HepG2 (cell line): ENCODE data around the gene LYZL2. TPM values are rescaled to one million over a fixed set of nuclear protein-coding genes. Genes with fewer than 3 reads are reported as not detected.
"Not testable (repeated sequence)": the region's sequence is repeated elsewhere in the genome, so short reads cannot be mapped to it uniquely, and the experiment has no call there.

Source experiments
- ATAC-seq: fragments of 200-7000 bp; cut with Tn5 transposase; 3 replicates; pipeline ENCODE4 v1.9.1; 2020; ENCODE audit warnings: mild to moderate bottlenecking, moderate library complexity
- BruUV-seq: library from RNA; stranded (reverse); fragments of 400-500 nt; replicated peaks from 2 replicates; lab custom pipeline; 2021; lab: Mats Ljungman, UMichigan
- CTCF ChIA-PET: fragments of 300-600 bp; formaldehyde crosslinking; extraction: SDS; loops from one replicate; lab custom pipeline; 2021; ENCODE audit warnings: low total read pairs, inconsistent platforms, low intra/inter-chr PET ratio; lab: Yijun Ruan, JAX
- POLR2A ChIA-PET: fragments of 350-600 bp; sonication (Branson Sonifier 250); formaldehyde crosslinking; loops from one replicate; lab custom pipeline; 2020; ENCODE audit warnings: antibody characterized with exemption, inconsistent platforms; lab: Yijun Ruan, JAX
- DNase-seq: peaks from one replicate; pipeline ENCODE4 v3.0.0-alpha.2; 2015; ENCODE audit warnings: low spot score
- FAIRE-seq: peaks from 3 replicates; lab custom pipeline; 2011; peaks lifted over from hg19 to GRCh38; lab: Jason Lieb, UNC
- H2AFZ ChIP-seq: one replicate; pipeline ENCODE4 v1.6.1; 2011; ENCODE audit warnings: low read length, inconsistent platforms
- H3K27ac ChIP-seq: fragments of 300-600 bp; 3 replicates; pipeline ENCODE4 v1.8.0; 2011; ENCODE audit warnings: mixed run types, mild to moderate bottlenecking, mixed read lengths, low read length, inconsistent platforms; ENCODE audit not compliant: insufficient read depth; ENCODE audit errors: extremely low read length
- H3K27me3 ChIP-seq, 2 experiments: fragments of 200-600 bp in 1 of 2; 2 replicates in 1 of 2; 3 replicates in 1 of 2; pipeline versions ENCODE4 v1.6.0 to v1.8.0; 2011; ENCODE audit warnings: low read length in 2 of 2, mild to moderate bottlenecking in 2 of 2, moderate library complexity in 2 of 2, inconsistent platforms in 1 of 2; ENCODE audit not compliant: insufficient read depth in 2 of 2, control insufficient read depth in 1 of 2
- H3K36me3 ChIP-seq, 2 experiments: fragments of 200-600 bp in 1 of 2; replicated peaks in 1 of 2; 2 replicates in 1 of 2; 3 replicates in 1 of 2; pipeline versions ENCODE4 v1.5.1 to v1.8.0; 2011; ENCODE audit warnings: low read length in 2 of 2, inconsistent platforms in 1 of 2; ENCODE audit not compliant: insufficient read depth in 2 of 2, control insufficient read depth in 1 of 2
- H3K4me1 ChIP-seq: 2 replicates; pipeline ENCODE4 v1.5.1; 2012; ENCODE audit warnings: low read length, inconsistent platforms; ENCODE audit not compliant: insufficient read depth
- H3K4me2 ChIP-seq: 2 replicates; pipeline ENCODE4 v1.6.0; 2011; ENCODE audit warnings: low read depth, low read length, inconsistent platforms
- H3K4me3 ChIP-seq, 3 experiments: fragments of 200-600 bp in 1 of 3; sonication (generic), shearing (Covaris generic) in 1 of 3; replicated peaks in 1 of 3; 2 replicates each; pipeline ENCODE4 v1.5.1; 2011 to 2016; ENCODE audit warnings: low read length in 3 of 3, inconsistent platforms in 2 of 3, low read depth in 2 of 3, mild to moderate bottlenecking in 2 of 3, control low read depth in 1 of 3, mixed read lengths in 1 of 3; ENCODE audit not compliant: insufficient read depth in 1 of 3
- H3K79me2 ChIP-seq: one replicate; pipeline ENCODE4 v1.6.1; 2011; ENCODE audit warnings: low read length, inconsistent platforms; ENCODE audit not compliant: insufficient read depth
- H3K9ac ChIP-seq: 2 replicates; pipeline ENCODE4 v1.6.0; 2011; ENCODE audit warnings: mild to moderate bottlenecking, low read depth, low read length, inconsistent platforms; ENCODE audit not compliant: insufficient read depth
- H3K9me3 ChIP-seq: 2 replicates; pipeline ENCODE4 v1.5.1; 2012; ENCODE audit warnings: mild to moderate bottlenecking, low read length
- H4K20me1 ChIP-seq: 2 replicates; pipeline ENCODE4 v1.6.0; 2011; ENCODE audit warnings: inconsistent platforms, mild to moderate bottlenecking, low read length, moderate library complexity; ENCODE audit not compliant: insufficient read depth
- ZNF274 ChIP-seq: sonication (generic); formaldehyde crosslinking; IDR thresholded peaks from 2 replicates; pipeline ENCODE4 v1.5.1; 2020; ENCODE audit warnings: mild to moderate bottlenecking, missing genetic modification reagents
- WGBS: methylation state at CpG from one replicate; pipeline ENCODE4 v1.1.6; 2017; ENCODE audit warnings: low lambda C conversion rate; 5-methylcytosine and 5-hydroxymethylcytosine counted together
- in situ Hi-C: cut with HindIII; loops from 2 replicates; pipeline ENCODE4 v1.10.0; 2017; ENCODE audit warnings: low pct_unique_long_range_greater_than_20kb; ENCODE audit not compliant: extremely low pct_ligation_motif_present
- intact Hi-C: fragments of 100-400 bp; cut with micrococcal nuclease; formaldehyde crosslinking; loops from one replicate; pipeline ENCODE4 v1.10.0; 2022; ENCODE audit not compliant: unreplicated experiment
- polyA plus RNA-seq, 8 experiments: library from polyadenylated mRNA; depleted of rRNA in 3 of 8; stranded (reverse) in 7 of 8; unstranded in 1 of 8; fragments of >200 nt; fragmentation: Illumina TruSeq in 4 of 8; extraction: Trizol in 4 of 8; gene quantifications; 2 replicates each; pipeline versions ENCODE4 v1.2.1 to v1.2.3, GENCODE V29; 2011 to 2016; ENCODE audit warnings: low read depth in 4 of 8, missing spikeins in 1 of 8, mixed read lengths in 1 of 8; ENCODE audit not compliant: insufficient read depth in 1 of 8
- total RNA-seq, 5 experiments: library from RNA; depleted of rRNA; stranded (reverse); fragments of >200 nt; fragmentation: Illumina TruSeq; extraction: Trizol; gene quantifications; 2 replicates each; pipeline ENCODE4 v1.2.3, GENCODE V29; 2016; ENCODE audit warnings: low read depth in 1 of 5
- TF ChIP-seq, protein P1 (sequence below): sonication (generic); formaldehyde crosslinking; IDR thresholded peaks from 2 replicates; pipeline ENCODE4 v1.5.0; 2020; ENCODE audit warnings: missing genetic modification reagents
- TF ChIP-seq, protein P2 (sequence below): sonication (generic); formaldehyde crosslinking; IDR thresholded peaks from 2 replicates; pipeline ENCODE4 v1.4.0; 2020; ENCODE audit warnings: mild to moderate bottlenecking, missing genetic modification reagents

The LYZL2 gene
- total and polyA plus RNA-seq, 2 of the 13 experiments (the other 11 are each of a cell fraction or from before 2014, with no cell fraction given), result 0.20 to 0.63 TPM

DNA sequence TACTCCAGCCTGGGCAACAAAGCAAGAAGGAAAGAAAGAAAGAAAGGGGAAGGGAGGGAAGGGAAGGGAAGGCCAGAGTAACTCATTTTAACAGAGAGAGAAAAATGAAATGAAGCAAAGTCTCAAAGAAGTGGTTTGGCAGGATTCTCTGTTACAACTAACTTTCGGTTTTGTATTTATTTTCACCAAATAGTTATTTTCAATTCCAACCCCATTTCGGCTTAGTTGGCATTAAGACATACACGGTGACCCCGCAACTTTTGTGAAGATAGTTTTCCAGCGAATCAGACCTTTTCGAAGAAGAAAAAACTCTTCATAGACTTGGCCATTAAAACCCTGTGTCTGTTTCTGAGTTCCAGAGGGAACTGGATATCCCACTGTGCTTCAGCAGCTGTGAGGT is 45.2 kb upstream of the LYZL2 start:
- no peak overlapping the region for H2AFZ ChIP-seq
- H3K4me1 ChIP-seq, result peaks cover 5% of the 10 kb centered on the region; the same call in 1 of the 2 replicates
- intact Hi-C loops, result no loop called here
- no peak overlapping the region for H3K4me3 ChIP-seq
- H3K79me2 ChIP-seq, result no peaks in the 10 kb centered on the region
- no peak for DNase-seq
- no peaks in the 10 kb centered on the region; a peak in 1 of 5 replicates for H3K36me3 ChIP-seq
- H3K9me3 ChIP-seq, result no peaks in the 10 kb centered on the region
- no peak overlapping the region for H3K27ac ChIP-seq
- in situ Hi-C loops, result no loop called here
- no peaks in the 10 kb centered on the region for H4K20me1 ChIP-seq
- POLR2A ChIA-PET, result no interaction called here
- CTCF ChIA-PET, result no interaction called here
- peaks cover 1 to 23% of the 10 kb centered on the region in 2 experiments; a peak in 3 of 5 replicates for H3K27me3 ChIP-seq
- 44% methylated on average over 6 of the region's 6 CpGs for WGBS
- ATAC-seq, result no peak
- BruUV-seq, result no TSS peak
- H3K4me2 ChIP-seq, result no peak overlapping the region
- TF ChIP-seq ZNF274 (CRISPR knock-in tag), result no peak
- TF ChIP-seq, protein P1, sequence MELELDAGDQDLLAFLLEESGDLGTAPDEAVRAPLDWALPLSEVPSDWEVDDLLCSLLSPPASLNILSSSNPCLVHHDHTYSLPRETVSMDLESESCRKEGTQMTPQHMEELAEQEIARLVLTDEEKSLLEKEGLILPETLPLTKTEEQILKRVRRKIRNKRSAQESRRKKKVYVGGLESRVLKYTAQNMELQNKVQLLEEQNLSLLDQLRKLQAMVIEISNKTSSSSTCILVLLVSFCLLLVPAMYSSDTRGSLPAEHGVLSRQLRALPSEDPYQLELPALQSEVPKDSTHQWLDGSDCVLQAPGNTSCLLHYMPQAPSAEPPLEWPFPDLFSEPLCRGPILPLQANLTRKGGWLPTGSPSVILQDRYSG (CRISPR knock-in tag), result no peak
- TF ChIP-seq, protein P2, sequence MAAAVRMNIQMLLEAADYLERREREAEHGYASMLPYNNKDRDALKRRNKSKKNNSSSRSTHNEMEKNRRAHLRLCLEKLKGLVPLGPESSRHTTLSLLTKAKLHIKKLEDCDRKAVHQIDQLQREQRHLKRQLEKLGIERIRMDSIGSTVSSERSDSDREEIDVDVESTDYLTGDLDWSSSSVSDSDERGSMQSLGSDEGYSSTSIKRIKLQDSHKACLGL (CRISPR knock-in tag), result no peak
- no peak overlapping the region for H3K9ac ChIP-seq
- no peak for FAIRE-seq

DNA sequence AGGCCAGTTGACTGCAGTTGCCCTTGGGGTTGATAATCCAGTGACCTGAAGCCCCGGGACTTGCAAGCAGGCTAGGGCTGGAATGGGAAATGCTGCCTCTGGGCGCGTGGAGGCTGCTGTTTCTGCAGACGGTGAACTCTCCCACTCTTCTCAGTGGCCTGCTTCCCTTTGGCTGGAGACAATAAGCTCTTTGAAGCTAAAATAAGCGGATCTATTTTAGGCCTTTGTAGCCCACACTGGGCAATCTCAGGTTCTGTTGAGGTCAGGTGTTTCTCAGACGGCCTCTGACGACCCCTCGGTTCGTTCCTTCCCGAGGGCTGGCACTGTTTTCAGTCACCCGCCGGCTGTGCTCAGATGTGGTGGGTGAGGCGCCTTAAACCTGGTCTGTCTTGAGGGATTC is 43.7 kb upstream of the LYZL2 start:
- H3K9me3 ChIP-seq, CTCF ChIA-PET, DNase-seq, H3K4me1 ChIP-seq, in situ Hi-C loops, FAIRE-seq, H2AFZ ChIP-seq, H3K4me2 ChIP-seq, H4K20me1 ChIP-seq, H3K79me2 ChIP-seq, H3K36me3 ChIP-seq, H3K27ac ChIP-seq, intact Hi-C loops, H3K4me3 ChIP-seq, POLR2A ChIA-PET, ATAC-seq, H3K9ac ChIP-seq, BruUV-seq: not testable (repeated sequence)
- 71% methylated on average over 7 of the region's 13 CpGs for WGBS
- H3K27me3 ChIP-seq, result peaks cover 1 to 23% of the 10 kb centered on the region in 2 experiments; a peak in 3 of 5 replicates

DNA sequence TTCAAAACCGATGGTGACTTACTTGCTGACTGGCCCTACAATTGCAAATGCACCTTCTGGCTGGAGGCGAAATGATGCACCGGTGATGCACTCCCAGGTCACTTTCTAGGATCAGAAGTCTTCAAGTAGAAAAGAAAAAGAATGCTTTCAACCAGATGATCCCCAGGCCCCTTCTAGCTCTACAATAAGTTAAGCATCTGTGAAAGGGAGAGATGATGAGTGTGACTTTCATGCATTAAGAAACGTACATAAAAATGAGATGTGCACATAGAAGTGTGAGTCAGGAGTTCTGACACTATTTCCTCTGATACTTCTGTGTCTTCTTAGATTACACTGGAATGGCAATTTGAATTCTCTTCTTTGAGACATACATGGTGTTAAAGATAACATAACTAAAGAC is 42.8 kb upstream of the LYZL2 start:
- H3K4me2 ChIP-seq, H3K79me2 ChIP-seq, in situ Hi-C loops, DNase-seq, H3K27ac ChIP-seq, intact Hi-C loops, H2AFZ ChIP-seq, H3K36me3 ChIP-seq, ATAC-seq, H3K9ac ChIP-seq, POLR2A ChIA-PET, H3K4me1 ChIP-seq, FAIRE-seq, H3K4me3 ChIP-seq, CTCF ChIA-PET, H4K20me1 ChIP-seq, BruUV-seq, H3K9me3 ChIP-seq: not testable (repeated sequence)
- WGBS, result 32% methylated on average over 4 of the region's 4 CpGs
- peaks cover 1 to 28% of the 10 kb centered on the region in 2 experiments; a peak in 3 of 5 replicates for H3K27me3 ChIP-seq
